CMK (cell line): Measurements from ENCODE around the gene NAT16.

Experiments used
- DNase-seq: peaks from one replicate; pipeline ENCODE4 v3.0.0-alpha.2; 2010; ENCODE audit warnings: low read depth

NAT16 gene

GRCh38 chr7:101170617-101171441 lies 9.3 kb downstream of the NAT16 start:
- DNase-seq = no peak

- DNase-seq = no peak
Observed at GRCh38 chr7:101169838-101170551, 10.1 kb downstream of the NAT16 start.

GRCh38 chr7:101169110-101169837 lies 10.8 kb downstream of the NAT16 start:
- no peak for DNase-seq

GRCh38 chr7:101168412-101169049 lies 11.6 kb downstream of the NAT16 start:
- DNase-seq = no peak

GRCh38 chr7:101167645-101168411 lies 12.3 kb downstream of the NAT16 start:
- no peak for DNase-seq

GRCh38 chr7:101166909-101167644 lies 13.0 kb downstream of the NAT16 start:
- DNase-seq = no peak

GRCh38 chr7:101166648-101166908 lies 13.5 kb downstream of the NAT16 start:
- no peak for DNase-seq

GRCh38 chr7:101165958-101166647 lies 14.0 kb downstream of the NAT16 start:
- DNase-seq = no peak

- peak; percentile 85 for DNase-seq
Observed at GRCh38 chr7:101165075-101165957, 14.8 kb downstream of the NAT16 start, which contains the start of gene VGF. TSS of gene VGF (minus strand) at chr7:101165569. CDS start at chr7:101164843, 726 bp downstream.

- no peak for DNase-seq
Observed at GRCh38 chr7:101164071-101164840, 15.8 kb downstream of the NAT16 start.

GRCh38 chr7:101163279-101164070 lies 16.6 kb downstream of the NAT16 start:
- no peak for DNase-seq

- no peak for DNase-seq
Observed at GRCh38 chr7:101162551-101163278, 17.4 kb downstream of the NAT16 start.

GRCh38 chr7:101161692-101162471 lies 18.2 kb downstream of the NAT16 start:
- DNase-seq = no peak

GRCh38 chr7:101160910-101161309 lies 19.2 kb downstream of the NAT16 start:
- DNase-seq = no peak

GRCh38 chr7:101159696-101160674 lies 20.1 kb downstream of the NAT16 start:
- DNase-seq = no peak
